WI38 (cell line): ENCODE measurements around the gene APBA2.

ENCODE experiments used
- H3K4me3 ChIP-seq: 2 replicates; pipeline ENCODE4 v1.5.1; 2011; ENCODE audit warnings: low read depth, mild to moderate bottlenecking, control low read depth, low read length
- TF ChIP-seq, protein P1 (sequence below): IDR thresholded peaks from 2 replicates; pipeline ENCODE4 v1.5.1; 2012; ENCODE audit warnings: low read depth, mild to moderate bottlenecking, control low read depth, low read length

Gene APBA2

DNA sequence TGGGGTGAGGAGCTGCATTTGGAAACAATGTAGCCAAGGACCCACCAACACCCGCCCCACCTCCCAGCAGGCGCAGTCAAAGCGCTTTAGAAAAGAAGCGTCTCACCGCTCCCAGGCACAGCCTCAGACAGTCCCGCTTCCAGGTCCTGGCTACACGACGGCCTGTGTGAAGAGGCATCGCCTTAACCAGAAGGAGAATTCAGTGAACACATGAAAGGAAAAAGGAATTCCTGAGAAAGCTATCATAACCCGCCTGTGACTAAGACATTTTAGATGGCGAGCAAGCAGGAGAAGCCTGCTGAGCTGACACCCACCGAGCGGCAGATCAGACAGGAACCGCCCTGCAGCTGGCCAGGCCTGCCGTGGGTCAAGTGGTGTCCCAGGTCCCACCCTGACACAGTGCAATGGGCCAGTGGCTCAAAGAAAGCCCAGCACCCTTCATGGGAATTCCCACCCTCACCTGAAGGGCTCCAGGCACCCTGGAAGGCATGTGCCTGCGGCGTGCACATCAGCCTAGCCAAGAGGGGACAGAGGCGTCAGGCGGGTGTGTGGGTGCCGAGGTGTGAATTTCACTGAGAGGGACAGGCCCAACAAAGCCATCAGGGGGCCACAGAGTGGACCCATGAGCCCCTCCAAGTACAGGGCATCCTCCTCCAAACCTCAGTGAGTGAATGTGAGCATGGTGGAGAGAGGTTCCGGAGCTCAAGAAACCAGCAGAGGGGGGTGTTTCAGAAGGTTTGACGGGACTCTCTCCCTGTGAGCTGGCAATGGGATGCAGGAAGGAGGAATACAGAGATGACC, 239.0 kb downstream of the APBA2 start:
- no peak overlapping the region for H3K4me3 ChIP-seq
- TF ChIP-seq, protein P1, sequence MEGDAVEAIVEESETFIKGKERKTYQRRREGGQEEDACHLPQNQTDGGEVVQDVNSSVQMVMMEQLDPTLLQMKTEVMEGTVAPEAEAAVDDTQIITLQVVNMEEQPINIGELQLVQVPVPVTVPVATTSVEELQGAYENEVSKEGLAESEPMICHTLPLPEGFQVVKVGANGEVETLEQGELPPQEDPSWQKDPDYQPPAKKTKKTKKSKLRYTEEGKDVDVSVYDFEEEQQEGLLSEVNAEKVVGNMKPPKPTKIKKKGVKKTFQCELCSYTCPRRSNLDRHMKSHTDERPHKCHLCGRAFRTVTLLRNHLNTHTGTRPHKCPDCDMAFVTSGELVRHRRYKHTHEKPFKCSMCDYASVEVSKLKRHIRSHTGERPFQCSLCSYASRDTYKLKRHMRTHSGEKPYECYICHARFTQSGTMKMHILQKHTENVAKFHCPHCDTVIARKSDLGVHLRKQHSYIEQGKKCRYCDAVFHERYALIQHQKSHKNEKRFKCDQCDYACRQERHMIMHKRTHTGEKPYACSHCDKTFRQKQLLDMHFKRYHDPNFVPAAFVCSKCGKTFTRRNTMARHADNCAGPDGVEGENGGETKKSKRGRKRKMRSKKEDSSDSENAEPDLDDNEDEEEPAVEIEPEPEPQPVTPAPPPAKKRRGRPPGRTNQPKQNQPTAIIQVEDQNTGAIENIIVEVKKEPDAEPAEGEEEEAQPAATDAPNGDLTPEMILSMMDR, result 0 out of 2 replicates have a peak, but pooled peaks have one; percentile 11

DNA sequence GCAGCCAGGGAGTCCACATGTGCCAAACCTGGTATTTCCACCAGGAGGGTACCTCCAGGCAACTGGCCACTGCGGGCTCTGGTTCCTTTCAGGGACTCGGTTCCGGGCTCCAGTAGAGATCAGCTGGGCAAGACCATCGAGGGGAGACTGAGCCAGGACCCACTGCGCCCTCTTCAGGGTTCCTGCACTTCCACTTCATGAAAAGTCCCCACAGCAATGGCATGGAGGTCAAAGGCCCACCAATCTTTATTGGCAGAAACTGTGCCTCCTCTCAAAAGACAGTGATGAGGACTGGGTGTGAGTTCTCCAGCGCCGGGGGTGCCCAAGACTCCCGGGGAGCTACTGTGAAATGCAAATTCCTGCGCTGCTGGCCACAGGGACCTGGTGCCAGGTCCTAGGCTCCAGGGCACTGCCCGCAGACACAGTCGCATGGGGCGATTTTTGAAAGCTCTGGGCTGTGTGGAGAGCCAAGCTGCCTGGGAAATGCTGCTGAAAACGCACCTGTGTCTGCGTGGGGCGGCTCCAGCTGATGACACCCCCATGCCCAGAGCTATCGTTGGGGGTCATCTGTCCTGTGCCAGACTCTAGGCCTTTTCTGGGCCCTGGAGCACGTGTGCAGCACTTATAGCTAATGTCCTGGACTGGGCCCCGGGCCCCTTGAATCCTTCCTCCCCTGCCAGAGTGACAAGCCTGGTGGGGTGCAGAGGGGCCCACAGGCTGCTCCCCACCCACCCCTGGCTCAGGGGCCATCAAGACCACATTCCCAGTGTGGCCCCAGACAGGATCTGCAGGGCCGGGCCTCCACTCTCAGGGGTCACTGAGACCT, 239.8 kb downstream of the APBA2 start:
- TF ChIP-seq, protein P1, result no peak
- H3K4me3 ChIP-seq, result no peak overlapping the region

DNA sequence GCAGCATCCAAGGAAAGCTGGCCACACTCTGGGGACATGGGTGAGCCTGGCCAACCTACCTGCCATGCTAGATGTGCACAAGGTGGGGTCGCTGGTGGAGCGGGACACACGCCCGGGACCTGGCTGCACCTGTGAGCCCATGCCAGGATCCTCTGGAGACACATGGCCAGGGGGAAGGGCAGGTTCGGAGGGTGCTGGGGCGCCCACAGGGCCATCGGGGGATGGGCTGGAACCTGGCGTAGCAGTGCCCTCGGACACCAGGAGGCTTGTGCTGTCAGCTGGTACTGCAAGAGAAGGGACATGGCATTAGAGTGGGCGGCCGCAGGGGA, 240.4 kb downstream of the APBA2 start:
- H3K4me3 ChIP-seq, result no peak overlapping the region
- TF ChIP-seq, protein P1, result no peak

DNA sequence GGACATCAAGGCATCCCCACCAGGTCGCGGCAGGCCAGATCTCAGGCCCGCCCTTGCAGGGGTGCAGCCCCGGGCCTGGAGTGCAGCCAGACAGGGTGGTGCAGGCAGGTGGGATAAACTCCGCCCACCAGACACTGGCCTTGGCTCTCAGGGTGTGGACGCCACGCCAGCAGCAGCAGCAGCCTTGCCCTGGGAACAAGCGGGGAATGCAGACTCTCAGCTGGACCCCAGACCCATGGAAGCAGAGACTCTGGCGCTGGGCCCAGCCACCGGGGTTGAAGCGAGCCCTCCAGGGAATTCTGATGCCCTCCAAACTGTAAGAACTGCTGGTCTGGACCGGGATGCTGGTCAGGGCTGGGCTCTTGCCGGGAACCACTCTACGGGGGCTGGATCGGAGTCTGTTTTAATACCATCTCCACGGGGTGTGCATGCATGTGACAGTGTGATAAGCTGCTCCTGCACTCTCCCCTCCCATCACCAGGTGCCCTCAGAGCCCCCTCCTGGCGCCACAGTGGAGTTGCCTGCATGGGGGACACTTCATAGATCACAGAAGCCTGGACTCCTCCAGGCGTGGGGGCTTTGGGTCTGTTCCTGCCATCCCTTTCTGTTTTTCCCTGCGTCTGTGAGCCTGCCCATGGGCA, 241.2 kb downstream of the APBA2 start:
- TF ChIP-seq, protein P1, result no peak
- H3K4me3 ChIP-seq, result no peak overlapping the region

DNA sequence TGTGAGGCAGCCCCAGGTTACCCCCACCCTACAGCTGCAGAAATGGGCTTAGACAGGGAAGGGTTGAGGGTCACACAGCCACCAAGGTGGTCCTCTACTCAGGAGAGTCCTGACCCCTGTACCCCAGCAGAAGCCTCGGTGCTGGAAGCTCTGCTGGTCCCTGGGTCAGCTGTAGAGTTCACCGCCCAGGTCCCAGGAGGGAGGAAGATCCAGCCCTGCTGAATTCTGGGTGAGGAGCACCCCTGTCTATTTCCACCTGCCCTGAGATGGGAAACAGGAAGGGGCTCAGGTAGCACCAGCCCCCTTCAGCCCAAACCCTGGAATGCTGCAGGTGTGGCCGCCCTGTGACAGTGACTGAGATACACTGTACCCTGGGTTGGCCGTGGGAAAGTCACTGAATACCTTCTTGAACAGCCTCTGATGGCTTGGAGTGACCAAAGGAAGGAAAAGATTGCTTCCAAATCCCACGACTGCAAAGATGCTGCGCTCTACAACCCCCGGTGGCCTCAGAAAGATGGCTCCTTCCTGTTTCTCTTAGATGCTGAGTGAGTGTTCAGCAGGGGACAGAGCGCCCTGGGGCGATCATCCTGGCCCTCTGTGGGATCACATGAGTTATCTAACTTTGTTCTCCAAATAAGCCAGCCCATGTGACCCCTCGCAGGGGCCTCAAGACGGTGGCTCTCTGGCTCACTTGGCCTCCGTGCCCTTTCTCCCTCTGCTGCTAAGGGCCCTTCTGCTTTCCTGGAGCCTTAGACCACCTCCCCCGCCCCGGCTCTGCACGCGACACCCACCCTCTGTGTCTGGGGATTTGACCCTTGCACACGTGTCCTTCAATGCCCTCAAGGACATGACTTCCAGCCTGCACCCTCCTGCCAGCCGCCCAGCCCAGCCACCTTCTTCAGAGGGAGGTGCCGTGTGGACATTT, 242.0 kb downstream of the APBA2 start:
- no peak overlapping the region for H3K4me3 ChIP-seq
- TF ChIP-seq, protein P1, result no peak

DNA sequence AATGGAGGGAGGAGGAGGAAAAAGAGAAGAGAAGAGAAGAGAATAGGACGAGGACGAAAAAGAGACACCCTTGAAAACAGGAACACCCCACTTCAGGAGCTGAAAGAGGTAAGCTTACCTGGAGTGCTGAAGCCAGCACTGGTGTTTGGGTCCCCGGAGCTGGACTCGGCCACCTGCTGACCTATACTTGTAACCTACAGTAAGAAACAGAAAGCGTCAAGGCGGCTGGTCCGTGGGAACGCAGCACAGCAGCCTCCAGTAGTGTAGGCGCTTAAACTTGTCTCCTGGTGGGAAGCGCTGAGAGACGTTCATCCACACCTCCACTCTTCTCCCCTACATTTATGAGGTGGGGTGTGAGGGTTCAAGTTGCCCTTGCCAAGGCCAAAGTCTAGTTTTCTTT, 242.9 kb downstream of the APBA2 start:
- TF ChIP-seq, protein P1, result no peak
- no peak overlapping the region for H3K4me3 ChIP-seq
